Forelimb muscle (tissue), 1 donor: Measurements from ENCODE around the gene NR2F1-AS1. TPM values are rescaled to one million over a fixed set of nuclear protein-coding genes. Genes with fewer than 3 reads are reported as not detected.
"Not testable (repeated sequence)": the region's sequence is repeated elsewhere in the genome, so short reads cannot be mapped to it uniquely, and the experiment has no call there.

Source experiments
- DNase-seq: peaks from one replicate; pipeline ENCODE4 v3.0.0-alpha.2; 2013; ENCODE audit warnings: low read depth
- polyA plus RNA-seq: library from polyadenylated mRNA; unstranded; fragments of 120-200 nt; gene quantifications from one replicate; pipeline ENCODE4 v1.2.1, GENCODE V29; 2013; ENCODE audit not compliant: insufficient read length

Gene NR2F1-AS1
- polyA plus RNA-seq, 1 donor = 4.8 TPM

- DNase-seq = no peak
These were observed 150.9 kb downstream of the NR2F1-AS1 start for GRCh38 chr5:93430118-93430517.

GRCh38 chr5:93428868-93429267 lies 152.2 kb downstream of the NR2F1-AS1 start:
- no peak for DNase-seq

GRCh38 chr5:93427316-93427715 lies 153.7 kb downstream of the NR2F1-AS1 start:
- DNase-seq = no peak

- DNase-seq = no peak
These were observed 155.9 kb downstream of the NR2F1-AS1 start for GRCh38 chr5:93425096-93425495.

- DNase-seq = no peak
These were observed 157.7 kb downstream of the NR2F1-AS1 start for GRCh38 chr5:93423300-93423699.

GRCh38 chr5:93422652-93423280 lies 158.3 kb downstream of the NR2F1-AS1 start:
- no peak for DNase-seq

- DNase-seq = no peak
These were observed 159.0 kb downstream of the NR2F1-AS1 start for GRCh38 chr5:93421987-93422401.

GRCh38 chr5:93421468-93421867 lies 159.6 kb downstream of the NR2F1-AS1 start:
- no peak for DNase-seq

GRCh38 chr5:93417490-93417889 lies 163.5 kb downstream of the NR2F1-AS1 start:
- no peak for DNase-seq

- no peak for DNase-seq
These were observed 165.2 kb downstream of the NR2F1-AS1 start for GRCh38 chr5:93415819-93416218.

GRCh38 chr5:93411716-93412115 lies 169.3 kb downstream of the NR2F1-AS1 start:
- no peak for DNase-seq

GRCh38 chr5:93409691-93410090 lies 171.3 kb downstream of the NR2F1-AS1 start:
- DNase-seq = no peak

GRCh38 chr5:93407454-93407853 lies 173.6 kb downstream of the NR2F1-AS1 start:
- no peak for DNase-seq

GRCh38 chr5:93406971-93407401 lies 174.0 kb downstream of the NR2F1-AS1 start:
- no peak for DNase-seq

GRCh38 chr5:93404246-93404645 lies 176.8 kb downstream of the NR2F1-AS1 start:
- DNase-seq = no peak

- DNase-seq = no peak
These were observed 177.7 kb downstream of the NR2F1-AS1 start for GRCh38 chr5:93403141-93403928.

GRCh38 chr5:93402451-93402850 lies 178.6 kb downstream of the NR2F1-AS1 start:
- no peak for DNase-seq

- no peak for DNase-seq
These were observed 179.3 kb downstream of the NR2F1-AS1 start for GRCh38 chr5:93401634-93402213.

GRCh38 chr5:93399675-93400074 lies 181.3 kb downstream of the NR2F1-AS1 start:
- no peak for DNase-seq

GRCh38 chr5:93395971-93396379 lies 185.0 kb downstream of the NR2F1-AS1 start:
- DNase-seq = no peak

GRCh38 chr5:93395010-93395409 lies 186.0 kb downstream of the NR2F1-AS1 start:
- no peak for DNase-seq

- DNase-seq = no peak
These were observed 186.7 kb downstream of the NR2F1-AS1 start for GRCh38 chr5:93394301-93394700.

GRCh38 chr5:93391169-93391568 lies 189.8 kb downstream of the NR2F1-AS1 start:
- DNase-seq = not testable (repeated sequence)
